Lower leg skin (tissue), 3 donors: ENCODE measurements around the gene MTMR12.

Source experiments
- POLR2A ChIP-seq, 2 donors: fragments of 450-650 bp; IDR thresholded peaks; one replicate each; pipeline ENCODE4 v1.6.1; 2016 to 2017; ENCODE audit warnings: antibody characterized with exemption in 2 of 2, mild to moderate bottlenecking in 1 of 2, moderate library complexity in 1 of 2
- TF ChIP-seq, protein P1 (sequence below), 3 donors: fragments of 450-650 bp; IDR thresholded peaks; one replicate each; pipeline ENCODE4 v1.5.1; 2016; ENCODE audit warnings: antibody characterized with exemption in 3 of 3, mild to moderate bottlenecking in 3 of 3, moderate library complexity in 2 of 3

DNA sequence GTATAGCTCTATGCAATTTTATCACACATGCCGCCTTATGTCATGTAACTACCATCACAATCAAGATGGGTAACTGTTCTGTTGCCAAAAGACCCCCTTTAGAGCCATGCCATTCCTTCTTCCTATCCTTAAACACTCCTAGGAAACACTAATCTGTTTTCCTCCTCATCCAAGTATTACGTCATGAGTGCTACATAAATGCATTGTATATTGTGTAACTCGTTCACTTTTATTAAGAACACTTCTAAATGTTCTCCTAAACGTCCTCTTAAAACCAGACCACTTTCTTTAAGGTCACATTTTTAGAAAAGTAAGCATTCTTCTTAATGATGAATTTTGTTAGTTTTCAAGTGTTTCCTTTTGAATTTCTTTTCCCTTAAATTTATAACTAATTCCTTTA, 49.8 kb upstream of the MTMR12 start:
- TF ChIP-seq, protein P1, sequence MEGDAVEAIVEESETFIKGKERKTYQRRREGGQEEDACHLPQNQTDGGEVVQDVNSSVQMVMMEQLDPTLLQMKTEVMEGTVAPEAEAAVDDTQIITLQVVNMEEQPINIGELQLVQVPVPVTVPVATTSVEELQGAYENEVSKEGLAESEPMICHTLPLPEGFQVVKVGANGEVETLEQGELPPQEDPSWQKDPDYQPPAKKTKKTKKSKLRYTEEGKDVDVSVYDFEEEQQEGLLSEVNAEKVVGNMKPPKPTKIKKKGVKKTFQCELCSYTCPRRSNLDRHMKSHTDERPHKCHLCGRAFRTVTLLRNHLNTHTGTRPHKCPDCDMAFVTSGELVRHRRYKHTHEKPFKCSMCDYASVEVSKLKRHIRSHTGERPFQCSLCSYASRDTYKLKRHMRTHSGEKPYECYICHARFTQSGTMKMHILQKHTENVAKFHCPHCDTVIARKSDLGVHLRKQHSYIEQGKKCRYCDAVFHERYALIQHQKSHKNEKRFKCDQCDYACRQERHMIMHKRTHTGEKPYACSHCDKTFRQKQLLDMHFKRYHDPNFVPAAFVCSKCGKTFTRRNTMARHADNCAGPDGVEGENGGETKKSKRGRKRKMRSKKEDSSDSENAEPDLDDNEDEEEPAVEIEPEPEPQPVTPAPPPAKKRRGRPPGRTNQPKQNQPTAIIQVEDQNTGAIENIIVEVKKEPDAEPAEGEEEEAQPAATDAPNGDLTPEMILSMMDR (IDR thresholded peaks at IDR 0.05): no peak
- TF ChIP-seq POLR2A (IDR thresholded peaks at IDR 0.05): no peak
